GM21723 (cell line): Measurements from ENCODE around the gene LAMTOR2.

Experiments used
- ATAC-seq: cut with Tn5 transposase; IDR thresholded peaks from one replicate; pipeline ENCODE4 v1.9.1; 2021; ENCODE audit warnings: mild to moderate bottlenecking, moderate library complexity; ENCODE audit not compliant: unreplicated experiment

The LAMTOR2 gene

GRCh38 chr1:156096640-156097391, 42.2 kb downstream of the LAMTOR2 start:
- ATAC-seq, result peak; percentile 71

DNA sequence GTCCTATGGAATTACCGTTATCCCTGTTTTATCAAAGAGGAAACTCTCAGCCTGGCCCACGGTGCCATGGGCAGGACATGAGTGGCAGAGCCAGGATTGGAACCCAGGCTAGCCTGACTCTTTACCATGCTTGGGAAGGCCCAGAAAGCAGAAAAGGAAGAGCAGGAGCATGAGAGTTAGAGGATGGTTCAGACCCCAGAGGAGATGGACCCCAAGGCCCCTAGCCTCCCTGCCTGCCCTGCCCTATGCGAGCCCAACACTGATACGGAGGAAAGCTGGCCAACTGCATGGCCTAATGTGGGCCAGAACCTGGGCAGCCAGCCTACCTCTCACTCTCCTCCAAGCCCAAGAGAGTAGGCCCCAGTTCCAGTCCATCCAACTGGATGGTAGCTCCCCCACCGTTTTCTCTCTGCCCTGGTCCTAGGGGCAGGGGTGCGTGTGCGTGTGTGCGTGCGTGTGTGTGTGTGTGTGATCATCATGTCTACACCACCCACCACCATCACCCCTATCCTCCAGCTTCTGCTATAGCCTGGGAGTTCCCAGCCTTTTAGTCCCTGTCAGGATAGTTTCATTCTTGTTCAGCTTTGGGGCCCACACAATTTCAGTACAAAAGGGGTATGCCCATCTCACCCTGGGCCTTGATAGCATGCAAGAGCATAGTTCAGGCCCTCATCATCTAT, 43.1 kb downstream of the LAMTOR2 start:
- no peak for ATAC-seq

DNA sequence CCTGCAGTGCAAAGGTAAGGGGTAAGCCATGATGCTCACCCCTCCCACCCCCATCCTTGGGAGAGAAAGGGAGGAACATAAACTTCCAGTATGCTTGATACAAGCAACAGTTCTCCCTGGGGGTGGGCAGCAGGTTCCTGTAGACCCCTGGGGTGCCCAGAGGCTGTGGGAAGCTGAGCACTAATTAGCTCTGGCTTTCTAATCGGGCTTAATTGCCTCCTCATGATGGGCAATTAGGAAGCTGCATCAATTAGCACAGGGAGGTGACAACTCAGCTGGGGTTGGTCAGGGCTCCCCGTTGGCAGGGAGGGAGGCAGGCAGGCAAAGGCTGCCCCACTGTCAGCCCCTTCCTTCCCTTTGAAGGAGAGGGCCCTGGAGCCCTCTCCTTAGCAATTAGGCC, 44.2 kb downstream of the LAMTOR2 start:
- no peak for ATAC-seq

DNA sequence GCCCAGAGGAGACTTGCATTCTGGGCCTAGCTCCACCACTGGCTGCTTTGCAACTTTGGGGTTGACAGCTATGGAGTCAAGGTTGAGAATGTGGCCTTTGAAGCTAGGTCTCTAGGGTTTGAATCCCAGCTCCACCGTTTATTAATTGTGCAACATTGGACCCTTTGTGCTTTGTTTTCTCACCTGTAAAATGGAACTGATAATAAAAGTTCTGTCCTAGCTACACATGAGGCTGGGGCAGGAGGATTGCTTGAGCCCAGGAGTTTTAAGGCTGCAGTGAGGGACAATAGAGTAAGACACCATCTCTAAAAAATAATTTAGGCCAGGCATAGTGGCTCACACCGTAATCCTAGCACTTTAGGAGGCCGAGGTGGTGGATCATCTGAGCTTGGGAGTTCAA, 44.7 kb downstream of the LAMTOR2 start:
- no peak for ATAC-seq

DNA sequence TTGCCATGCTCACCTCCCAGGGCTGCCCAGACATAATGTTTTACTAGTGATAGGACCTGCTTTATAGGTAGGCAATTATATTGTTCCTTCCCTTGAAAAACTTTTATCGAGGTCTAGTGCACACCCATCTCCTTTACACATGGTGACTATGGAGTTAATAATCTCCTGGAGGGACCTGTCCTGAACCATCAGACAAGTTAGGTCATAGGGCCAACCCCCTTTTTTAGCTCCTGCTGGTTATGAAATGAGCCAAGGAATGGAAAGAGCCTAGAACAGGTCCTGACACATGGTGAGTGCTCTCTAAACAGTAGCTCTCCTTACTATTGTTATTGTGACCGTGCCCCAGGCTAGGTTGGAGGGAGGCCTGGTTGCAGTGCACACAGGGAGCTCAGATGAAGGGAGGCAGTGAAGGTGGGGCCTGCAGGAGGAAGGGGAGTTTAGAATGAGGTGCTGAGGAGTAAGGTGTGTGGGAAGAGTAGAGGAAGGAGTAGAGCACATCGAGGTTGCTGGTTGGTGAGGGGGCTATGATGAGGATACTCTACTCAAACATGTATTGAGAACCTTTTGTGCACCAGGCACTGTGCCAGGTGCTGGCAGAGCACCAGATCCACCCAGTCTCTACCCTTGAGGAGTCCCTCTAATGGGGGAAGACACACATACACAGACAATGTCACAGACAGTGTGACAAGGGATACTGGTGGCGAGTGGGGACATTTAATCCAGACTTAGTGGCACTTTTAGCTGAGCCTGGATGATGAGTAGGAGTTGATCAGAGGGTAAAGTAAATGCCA, 45.8 kb downstream of the LAMTOR2 start:
- no peak for ATAC-seq

GRCh38 chr1:156101880-156102279, 47.3 kb downstream of the LAMTOR2 start:
- ATAC-seq, result no peak

- no peak for ATAC-seq
These were observed 48.3 kb downstream of the LAMTOR2 start for GRCh38 chr1:156102633-156103511.

DNA sequence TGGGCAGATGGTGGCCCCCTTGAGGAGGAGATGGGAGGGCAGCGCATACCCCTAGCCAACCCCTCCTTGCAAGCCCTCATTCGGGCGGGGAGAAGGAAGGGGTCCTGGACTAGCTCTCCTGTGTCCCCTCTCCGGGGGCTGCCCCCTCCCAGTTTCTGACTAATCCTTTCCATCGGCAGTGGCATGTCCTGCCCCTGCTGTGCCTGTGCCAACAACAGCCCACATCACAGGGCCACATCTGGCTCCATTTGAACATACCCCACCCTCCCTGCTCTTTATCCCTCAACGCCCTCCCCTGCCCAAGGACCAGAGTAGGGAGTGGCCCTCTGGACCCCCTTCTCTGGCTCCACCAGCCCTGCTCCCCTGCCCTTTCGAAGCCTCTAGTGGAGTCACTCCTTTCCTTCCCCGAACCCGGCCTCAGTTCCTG, 49.0 kb downstream of the LAMTOR2 start:
- no peak for ATAC-seq

DNA sequence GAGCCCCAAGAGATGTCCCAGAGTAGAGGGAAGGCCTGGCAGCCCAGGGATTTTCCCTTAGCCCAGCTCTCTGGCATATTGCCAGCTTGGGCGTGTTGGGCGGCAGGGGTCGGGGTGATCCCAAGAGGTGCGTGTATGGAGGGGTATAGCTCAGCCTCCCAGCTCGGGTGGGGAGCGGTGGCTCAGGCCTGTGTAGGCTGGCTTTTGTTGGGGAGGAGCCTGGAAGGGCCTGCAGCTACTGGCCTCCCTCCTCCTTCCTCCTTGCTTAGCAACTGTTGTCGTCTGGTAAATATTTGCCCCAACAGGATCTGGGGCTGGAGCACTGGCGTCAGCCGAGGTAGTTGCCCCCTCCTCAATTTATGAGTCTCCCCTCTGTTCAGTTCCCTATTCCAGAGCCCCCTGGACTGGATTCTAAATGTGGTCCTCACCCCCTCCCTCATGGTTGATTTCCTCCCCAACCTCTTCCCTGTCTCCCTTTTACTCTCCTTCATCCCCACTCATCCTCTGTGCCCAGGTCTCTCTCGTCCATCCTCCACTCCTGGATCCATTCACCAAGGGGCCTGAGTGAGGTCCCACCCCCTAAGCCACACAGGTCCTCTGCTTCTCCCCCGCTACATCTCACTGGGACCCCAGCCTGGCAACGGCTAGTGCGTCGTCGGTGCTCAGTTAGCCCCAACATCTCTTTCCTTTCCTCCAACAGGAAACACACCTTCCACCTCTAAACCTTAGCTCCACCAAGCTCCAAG, 49.7 kb downstream of the LAMTOR2 start:
- ATAC-seq, result no peak

- ATAC-seq, result no peak
These were observed 50.6 kb downstream of the LAMTOR2 start for GRCh38 chr1:156104861-156105832.

GRCh38 chr1:156106624-156107488, 52.3 kb downstream of the LAMTOR2 start:
- no peak for ATAC-seq

- no peak for ATAC-seq
These were observed 53.5 kb downstream of the LAMTOR2 start for GRCh38 chr1:156108057-156108456.
